Prostate gland (tissue), 2 donors: ENCODE data around the gene MTFR1L. TPM values are rescaled to one million over a fixed set of nuclear protein-coding genes. Genes with fewer than 3 reads are reported as not detected.

Experiments used
- DNase-seq: peaks from one replicate; pipeline ENCODE4 v3.0.0-alpha.2; 2019; ENCODE audit warnings: low spot score
- H3K27ac ChIP-seq, 2 donors: fragments of 200-600 bp; sonication (generic); 2 replicates each; pipeline ENCODE4 v1.5.1; 2017 to 2019
- H3K27me3 ChIP-seq: fragments of 200-600 bp; sonication (generic); replicated peaks from 2 replicates; pipeline ENCODE4 v1.5.1; 2019; ENCODE audit not compliant: insufficient read depth
- H3K36me3 ChIP-seq, 2 donors: fragments of 200-600 bp; sonication (generic); 1 replicate in 1 of 2; 2 replicates in 1 of 2; pipeline versions ENCODE4 v1.5.1 to v1.8.1; 2017 to 2019
- H3K4me1 ChIP-seq: fragments of 200-600 bp; sonication (generic); replicated peaks from 2 replicates; pipeline ENCODE4 v1.5.1; 2019
- H3K4me3 ChIP-seq, 2 donors: fragments of 200-600 bp; sonication (generic); 2 replicates each; pipeline ENCODE4 v1.5.1; 2017 to 2019
- H3K9me3 ChIP-seq: fragments of 200-600 bp; sonication (generic); 2 replicates; pipeline ENCODE4 v1.5.1; 2017
- CTCF ChIP-seq, 4 experiments: fragments of 200-600 bp in 2 of 4; fragments of 450-650 bp in 2 of 4; sonication (generic) in 2 of 4; IDR thresholded peaks; 1 replicate in 3 of 4; 2 replicates in 1 of 4; pipeline ENCODE4 v1.5.1; 2016 to 2019; ENCODE audit warnings: antibody characterized with exemption in 4 of 4, mild to moderate bottlenecking in 2 of 4, moderate library complexity in 2 of 4
- POLR2A ChIP-seq: fragments of 450-650 bp; IDR thresholded peaks from one replicate; pipeline ENCODE4 v1.6.1; 2016; ENCODE audit warnings: antibody characterized with exemption, mild to moderate bottlenecking
- POLR2AphosphoS5 ChIP-seq: sonication (generic); formaldehyde crosslinking; IDR thresholded peaks from one replicate; pipeline ENCODE4 v1.6.1; 2017; ENCODE audit warnings: antibody characterized with exemption
- WGBS: methylation state at CpG from one replicate; pipeline ENCODE4 v1.1.5; 2018; 5-methylcytosine and 5-hydroxymethylcytosine counted together
- intact Hi-C: fragments of 100-400 bp; cut with DNase I; formaldehyde crosslinking; loops from one replicate; pipeline ENCODE4 v1.14.2; 2022
- total RNA-seq, 2 donors: library from RNA; depleted of rRNA; stranded (reverse); fragments of >200 nt; gene quantifications; one replicate each; pipeline ENCODE4 v1.1.0, GENCODE V29; 2016

MTFR1L gene
- total RNA-seq, 2 donors from 2014 or later: 82.2 to 112 TPM

- peak; percentile 75 for TF ChIP-seq POLR2AphosphoS5
- TF ChIP-seq CTCF (IDR thresholded peaks at IDR 0.05): no peak
- Histone ChIP-seq H3K27ac (peak overlapping the region in 1 of 2 donors; percentile 6), H3K27me3 (no peaks in the 10 kb centered on the region), H3K4me3 (no peak overlapping the region), H3K36me3 (no peaks in the 10 kb centered on the region), H3K4me1 (no peaks in the 10 kb centered on the region), H3K9me3 (no peaks in the 10 kb centered on the region)
- intact Hi-C loops: no loop called here
- WGBS: 48% methylated on average over 9 of the region's 9 CpGs
- DNase-seq: peak; percentile 66
Observed at GRCh38 chr1:25867210-25867991, 47.6 kb downstream of the MTFR1L start.

- TF ChIP-seq POLR2A: no peak
- TF ChIP-seq POLR2AphosphoS5: no peak
- TF ChIP-seq CTCF (IDR thresholded peaks at IDR 0.05): no peak
- peak overlapping the region in 1 of 2 donors; percentile 36 for H3K27ac ChIP-seq
Observed at GRCh38 chr1:25869909-25870606, 50.3 kb downstream of the MTFR1L start.

GRCh38 chr1:25870614-25871013, 50.9 kb downstream of the MTFR1L start:
- Histone ChIP-seq H3K4me1 (peaks cover 10% of the 10 kb centered on the region), H3K27me3 (no peaks in the 10 kb centered on the region), H3K27ac (peak overlapping the region in 1 of 2 donors; percentile 36), H3K9me3 (no peaks in the 10 kb centered on the region), H3K36me3 (no peaks in the 10 kb centered on the region), H3K4me3 (no peak overlapping the region)
- intact Hi-C loops: no loop called here
- no peak for DNase-seq
- TF ChIP-seq POLR2A: no peak
- TF ChIP-seq CTCF (IDR thresholded peaks at IDR 0.05): no peak
- TF ChIP-seq POLR2AphosphoS5: no peak
- WGBS: 83% methylated on average over 1 of the region's 1 CpG

More at GRCh38 chr1:25869909-25870606, 50.3 kb downstream of the MTFR1L start:
- WGBS: 73% methylated on average over 6 of the region's 6 CpGs
- Histone ChIP-seq H3K4me3 (no peak overlapping the region), H3K4me1 (peaks cover 10% of the 10 kb centered on the region), H3K9me3 (no peaks in the 10 kb centered on the region), H3K27me3 (no peaks in the 10 kb centered on the region), H3K36me3 (no peaks in the 10 kb centered on the region)
- DNase-seq: no peak
- intact Hi-C loops: no loop called here

GRCh38 chr1:25871086-25871703, 51.4 kb downstream of the MTFR1L start:
- Histone ChIP-seq H3K4me1 (peaks cover 10% of the 10 kb centered on the region), H3K27me3 (no peaks in the 10 kb centered on the region), H3K4me3 (no peak overlapping the region), H3K9me3 (no peaks in the 10 kb centered on the region), H3K36me3 (no peaks in the 10 kb centered on the region), H3K27ac (peak overlapping the region in 1 of 2 donors; percentile 36)
- no peak for TF ChIP-seq CTCF (IDR thresholded peaks at IDR 0.05)
- TF ChIP-seq POLR2A: no peak
- TF ChIP-seq POLR2AphosphoS5: peak; percentile 52
- WGBS: 30% methylated on average over 5 of the region's 5 CpGs
- intact Hi-C loops: no loop called here
- peak; percentile 64 for DNase-seq
